ENCODE data around the gene PRR29. TPM values are rescaled to one million over a fixed set of nuclear protein-coding genes. Genes with fewer than 3 reads are reported as not detected.

Gene PRR29
- polyA plus RNA-seq, 3 donors: 0.03 to 2.1 (median 1.4) TPM

DNA sequence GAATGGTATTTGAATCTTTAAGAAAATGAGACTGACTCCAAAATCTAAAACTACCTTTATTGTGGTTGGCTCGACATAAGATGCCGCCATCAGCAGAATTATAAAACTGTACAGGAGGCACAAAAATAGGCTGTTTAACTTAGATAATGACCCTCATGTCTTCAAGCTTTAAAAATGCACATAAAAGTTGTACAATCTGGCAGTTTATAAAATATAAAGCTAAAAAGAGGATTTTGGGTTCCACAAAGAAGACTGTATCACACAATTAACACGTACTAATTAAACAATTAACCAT, 40.9 kb downstream of the PRR29 start:
- Mint-ChIP-seq H3K9me3 (no peaks in the 10 kb centered on the region), H3K4me1 (no peaks in the 10 kb centered on the region), H3K27me3 (ENCODE audit: low read depth in 3 of 3) (no peaks in the 10 kb centered on the region), H3K36me3 (peaks cover 63 to 69% of the 10 kb centered on the region in 2 donors), H3K4me3 (no peak overlapping the region), H3K27ac (no peak overlapping the region)
- Histone ChIP-seq H3K9me3 (replicated peaks in 1 of 2; ENCODE audit: control insufficient read depth in 1 of 2, insufficient read depth in 1 of 2, low read length in 2 of 2) (no peaks in the 10 kb centered on the region), H4K20me1 (ENCODE audit: insufficient read depth, low read length) (no peaks in the 10 kb centered on the region), H3K27me3 (ENCODE audit: control insufficient read depth in 2 of 2, insufficient read depth in 2 of 2, low read length in 2 of 2) (no peaks in the 10 kb centered on the region), H2AFZ (ENCODE audit: insufficient read depth, low read depth, low read length, poor library complexity, severe bottlenecking) (no peak overlapping the region), H3K4me1 (ENCODE audit: control insufficient read depth in 1 of 2, insufficient read depth in 2 of 2, low read length in 2 of 2) (no peaks in the 10 kb centered on the region), H3K27ac (ENCODE audit: low read depth in 1 of 2, low read length in 2 of 2) (no peak overlapping the region), H3K36me3 (replicated peaks in 1 of 2; ENCODE audit: control insufficient read depth in 1 of 2, insufficient read depth in 2 of 2, low read length in 2 of 2) (peaks cover 54 to 67% of the 10 kb centered on the region in 2 donors), H3K9ac (ENCODE audit: insufficient read depth, low read length, poor library complexity, severe bottlenecking) (no peak overlapping the region), H3K79me2 (ENCODE audit: insufficient read depth, low read length) (no peaks in the 10 kb centered on the region), H3K4me3 (replicated peaks in 1 of 3; ENCODE audit: low read depth in 2 of 3, low read length in 3 of 3) (no peak overlapping the region), H3K4me2 (replicated peaks; ENCODE audit: extremely low read depth, low read length, poor library complexity, severe bottlenecking) (no peak overlapping the region)
- DNase-seq: no peak
- TF ChIP-seq, protein P1, sequence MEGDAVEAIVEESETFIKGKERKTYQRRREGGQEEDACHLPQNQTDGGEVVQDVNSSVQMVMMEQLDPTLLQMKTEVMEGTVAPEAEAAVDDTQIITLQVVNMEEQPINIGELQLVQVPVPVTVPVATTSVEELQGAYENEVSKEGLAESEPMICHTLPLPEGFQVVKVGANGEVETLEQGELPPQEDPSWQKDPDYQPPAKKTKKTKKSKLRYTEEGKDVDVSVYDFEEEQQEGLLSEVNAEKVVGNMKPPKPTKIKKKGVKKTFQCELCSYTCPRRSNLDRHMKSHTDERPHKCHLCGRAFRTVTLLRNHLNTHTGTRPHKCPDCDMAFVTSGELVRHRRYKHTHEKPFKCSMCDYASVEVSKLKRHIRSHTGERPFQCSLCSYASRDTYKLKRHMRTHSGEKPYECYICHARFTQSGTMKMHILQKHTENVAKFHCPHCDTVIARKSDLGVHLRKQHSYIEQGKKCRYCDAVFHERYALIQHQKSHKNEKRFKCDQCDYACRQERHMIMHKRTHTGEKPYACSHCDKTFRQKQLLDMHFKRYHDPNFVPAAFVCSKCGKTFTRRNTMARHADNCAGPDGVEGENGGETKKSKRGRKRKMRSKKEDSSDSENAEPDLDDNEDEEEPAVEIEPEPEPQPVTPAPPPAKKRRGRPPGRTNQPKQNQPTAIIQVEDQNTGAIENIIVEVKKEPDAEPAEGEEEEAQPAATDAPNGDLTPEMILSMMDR (IDR thresholded peaks at IDR 0.05): no peak
- WGBS (ENCODE audit: insufficient coverage): no CpG with 5 or more reads among the region's 3 CpGs
- intact Hi-C loops (cut with micrococcal nuclease): loop anchor here in 1 of 2 donors (10.0 kb wide), 1 partner anchor 236 kb away; no protein-coding TSS in a partner anchor

DNA sequence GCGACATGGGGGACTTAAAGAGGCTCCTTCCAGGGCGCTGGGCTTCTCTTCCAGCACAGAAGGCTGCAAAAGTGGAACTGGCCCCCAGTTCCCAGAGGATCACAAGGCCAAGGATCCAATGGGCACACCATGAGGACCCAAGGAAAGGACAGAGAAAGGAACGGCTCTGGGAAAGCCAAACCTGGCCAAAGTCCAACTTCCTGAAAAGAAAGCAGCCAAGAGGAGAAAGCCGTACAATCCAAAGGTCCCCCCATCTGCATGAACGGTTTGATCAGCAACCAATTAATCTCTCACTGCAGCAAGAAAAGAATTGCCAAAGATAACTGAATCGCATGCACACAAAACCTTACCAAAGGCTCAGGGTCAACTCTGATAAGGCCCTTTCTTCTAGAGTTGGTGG, 42.1 kb downstream of the PRR29 start:
- TF ChIP-seq, protein P1 (IDR thresholded peaks at IDR 0.05): no peak
- H3K9me3 ChIP-seq (replicated peaks in 1 of 2; ENCODE audit: control insufficient read depth in 1 of 2, insufficient read depth in 1 of 2, low read length in 2 of 2): no peaks in the 10 kb centered on the region
- no peak overlapping the region for H3K27ac Mint-ChIP-seq

More for the DNA sequence above, 42.1 kb downstream of the PRR29 start:
- Histone ChIP-seq H3K27ac (ENCODE audit: low read depth in 1 of 2, low read length in 2 of 2) (no peak overlapping the region), H3K36me3 (replicated peaks in 1 of 2; ENCODE audit: control insufficient read depth in 1 of 2, insufficient read depth in 2 of 2, low read length in 2 of 2) (peaks cover 65 to 79% of the 10 kb centered on the region in 2 donors), H3K79me2 (ENCODE audit: insufficient read depth, low read length) (no peaks in the 10 kb centered on the region), H3K4me1 (ENCODE audit: control insufficient read depth in 1 of 2, insufficient read depth in 2 of 2, low read length in 2 of 2) (no peaks in the 10 kb centered on the region), H2AFZ (ENCODE audit: insufficient read depth, low read depth, low read length, poor library complexity, severe bottlenecking) (no peak overlapping the region), H3K4me2 (replicated peaks; ENCODE audit: extremely low read depth, low read length, poor library complexity, severe bottlenecking) (no peak overlapping the region), H3K9ac (ENCODE audit: insufficient read depth, low read length, poor library complexity, severe bottlenecking) (no peak overlapping the region), H4K20me1 (ENCODE audit: insufficient read depth, low read length) (no peaks in the 10 kb centered on the region), H3K4me3 (replicated peaks in 1 of 3; ENCODE audit: low read depth in 2 of 3, low read length in 3 of 3) (no peak overlapping the region), H3K27me3 (ENCODE audit: control insufficient read depth in 2 of 2, insufficient read depth in 2 of 2, low read length in 2 of 2) (no peaks in the 10 kb centered on the region)
- WGBS (ENCODE audit: insufficient coverage): 91% methylated on average over 4 of the region's 6 CpGs
- intact Hi-C loops (cut with micrococcal nuclease): no loop called here
- H3K36me3 Mint-ChIP-seq: peaks cover 74 to 80% of the 10 kb centered on the region in 2 donors
- no peak for DNase-seq
- H3K9me3 Mint-ChIP-seq: no peaks in the 10 kb centered on the region
- H3K4me3 Mint-ChIP-seq: no peak overlapping the region
- H3K27me3 Mint-ChIP-seq (ENCODE audit: low read depth in 3 of 3): no peaks in the 10 kb centered on the region
- no peaks in the 10 kb centered on the region for H3K4me1 Mint-ChIP-seq
